Thyroid gland (tissue), 4 donors: ENCODE measurements around the gene SMOC1. TPM values are rescaled to one million over a fixed set of nuclear protein-coding genes. Genes with fewer than 3 reads are reported as not detected.

Experiments used
- DNase-seq, 2 donors: peaks; one replicate each; pipeline ENCODE4 v3.0.0-alpha.2; 2019
- H3K27ac ChIP-seq, 3 donors: fragments of 200-600 bp; sonication (generic); 1 replicate in 2 of 3; 2 replicates in 1 of 3; pipeline ENCODE4 v1.5.1; 2016 to 2019; ENCODE audit warnings: mild to moderate bottlenecking in 1 of 3, moderate library complexity in 1 of 3
- H3K27me3 ChIP-seq: fragments of 200-600 bp; sonication (generic); one replicate; pipeline ENCODE4 v1.5.1; 2019
- H3K36me3 ChIP-seq, 2 donors: fragments of 200-600 bp; sonication (generic); one replicate each; pipeline ENCODE4 v1.5.1; 2016 to 2019
- H3K4me1 ChIP-seq, 2 donors: fragments of 200-600 bp; sonication (generic); one replicate each; pipeline ENCODE4 v1.5.1; 2017 to 2019
- H3K4me3 ChIP-seq, 3 donors: fragments of 200-600 bp; sonication (generic); replicated peaks in 1 of 3; 1 replicate in 2 of 3; 2 replicates in 1 of 3; pipeline ENCODE4 v1.5.1; 2016; ENCODE audit warnings: mild to moderate bottlenecking in 1 of 3
- H3K9me3 ChIP-seq: fragments of 200-600 bp; sonication (generic); one replicate; pipeline ENCODE4 v1.5.1; 2017
- POLR2A ChIP-seq, 2 donors: fragments of 450-650 bp; IDR thresholded peaks; one replicate each; pipeline ENCODE4 v1.6.1; 2017; ENCODE audit warnings: antibody characterized with exemption in 2 of 2, mild to moderate bottlenecking in 2 of 2, moderate library complexity in 1 of 2
- WGBS, 2 donors: methylation state at CpG; one replicate each; pipeline ENCODE4 v1.1.5; 2017; 5-methylcytosine and 5-hydroxymethylcytosine counted together
- intact Hi-C: fragments of 100-400 bp; cut with DNase I; formaldehyde crosslinking; loops from one replicate; pipeline ENCODE4 v1.15.1; 2023
- total RNA-seq, 4 donors: library from RNA; depleted of rRNA; stranded (reverse); fragments of >200 nt; gene quantifications; one replicate each; pipeline ENCODE4 v1.2.3, GENCODE V29; 2016
- TF ChIP-seq, protein P1 (sequence below), 6 experiments: fragments of 200-600 bp in 3 of 6; fragments of 450-650 bp in 3 of 6; sonication (generic) in 3 of 6; IDR thresholded peaks; one replicate each; pipeline ENCODE4 v1.5.1; 2016 to 2019; ENCODE audit warnings: antibody characterized with exemption in 6 of 6, mild to moderate bottlenecking in 2 of 6, inconsistent platforms in 1 of 6, moderate library complexity in 1 of 6

SMOC1 gene
- total RNA-seq, 4 donors from 2014 or later: 3.4 to 7.3 (median 3.7) TPM

DNA sequence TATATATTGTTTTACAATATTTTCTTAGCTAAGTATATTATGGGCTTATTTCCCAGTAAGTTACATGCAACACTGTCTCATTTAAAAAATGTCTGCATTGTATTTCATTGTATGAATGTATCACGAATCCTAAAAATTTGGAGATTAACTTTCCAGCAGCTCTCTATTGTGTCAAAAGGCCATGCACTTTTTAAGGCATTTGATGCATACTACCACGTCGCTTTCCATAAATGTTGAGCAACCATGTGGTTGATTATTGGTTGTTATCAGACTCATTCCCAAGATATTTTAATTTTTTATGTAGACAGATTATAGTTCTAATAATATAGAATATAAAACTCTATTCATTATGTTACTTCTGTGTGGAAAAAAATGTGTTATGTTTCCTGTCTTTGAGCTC is 79.9 kb downstream of the SMOC1 start:
- Histone ChIP-seq H3K27me3 (no peaks in the 10 kb centered on the region), H3K4me1 (peaks cover 0 to 5% of the 10 kb centered on the region in 2 donors), H3K27ac (no peak overlapping the region), H3K4me3 (no peak overlapping the region), H3K9me3 (no peaks in the 10 kb centered on the region), H3K36me3 (no peaks in the 10 kb centered on the region)
- no peak for DNase-seq
- 93 to 94% methylated on average over 3 of the region's 3 CpGs for WGBS, 2 donors
- intact Hi-C loops: no loop called here
- no peak for TF ChIP-seq POLR2A (IDR thresholded peaks at IDR 0.05)
- TF ChIP-seq, protein P1, sequence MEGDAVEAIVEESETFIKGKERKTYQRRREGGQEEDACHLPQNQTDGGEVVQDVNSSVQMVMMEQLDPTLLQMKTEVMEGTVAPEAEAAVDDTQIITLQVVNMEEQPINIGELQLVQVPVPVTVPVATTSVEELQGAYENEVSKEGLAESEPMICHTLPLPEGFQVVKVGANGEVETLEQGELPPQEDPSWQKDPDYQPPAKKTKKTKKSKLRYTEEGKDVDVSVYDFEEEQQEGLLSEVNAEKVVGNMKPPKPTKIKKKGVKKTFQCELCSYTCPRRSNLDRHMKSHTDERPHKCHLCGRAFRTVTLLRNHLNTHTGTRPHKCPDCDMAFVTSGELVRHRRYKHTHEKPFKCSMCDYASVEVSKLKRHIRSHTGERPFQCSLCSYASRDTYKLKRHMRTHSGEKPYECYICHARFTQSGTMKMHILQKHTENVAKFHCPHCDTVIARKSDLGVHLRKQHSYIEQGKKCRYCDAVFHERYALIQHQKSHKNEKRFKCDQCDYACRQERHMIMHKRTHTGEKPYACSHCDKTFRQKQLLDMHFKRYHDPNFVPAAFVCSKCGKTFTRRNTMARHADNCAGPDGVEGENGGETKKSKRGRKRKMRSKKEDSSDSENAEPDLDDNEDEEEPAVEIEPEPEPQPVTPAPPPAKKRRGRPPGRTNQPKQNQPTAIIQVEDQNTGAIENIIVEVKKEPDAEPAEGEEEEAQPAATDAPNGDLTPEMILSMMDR (IDR thresholded peaks at IDR 0.05): no peak

DNA sequence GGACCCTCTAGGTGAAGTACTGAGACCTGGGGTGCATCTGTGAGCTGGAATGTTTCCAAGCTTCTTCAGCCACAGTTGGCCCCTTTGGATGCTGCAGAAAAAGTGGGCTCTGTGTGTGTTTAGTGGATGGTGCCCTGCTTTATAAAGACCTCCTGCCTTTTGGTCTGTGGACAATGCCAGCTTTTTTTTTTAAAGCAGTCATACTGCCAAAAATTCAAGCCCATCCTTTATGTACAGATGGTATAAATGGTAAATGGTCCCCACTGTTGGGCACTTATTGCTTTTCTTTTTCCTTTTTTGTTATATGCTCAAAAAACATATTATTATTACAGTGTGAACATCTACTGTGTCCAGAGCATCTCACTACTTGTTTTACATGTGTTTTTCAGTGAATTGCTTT is 81.1 kb downstream of the SMOC1 start:
- H3K4me3 ChIP-seq: no peak overlapping the region
- DNase-seq: no peak
- intact Hi-C loops: loop anchor here (2.0 kb wide), 1 partner anchor 27 kb away; no protein-coding TSS in a partner anchor
- no peaks in the 10 kb centered on the region for H3K9me3 ChIP-seq
- TF ChIP-seq, protein P1 (IDR thresholded peaks at IDR 0.05): no peak
- TF ChIP-seq POLR2A (IDR thresholded peaks at IDR 0.05): no peak
- no peak overlapping the region for H3K27ac ChIP-seq
- H3K27me3 ChIP-seq: no peaks in the 10 kb centered on the region
- peaks cover 0 to 5% of the 10 kb centered on the region in 2 donors for H3K4me1 ChIP-seq
- no peaks in the 10 kb centered on the region for H3K36me3 ChIP-seq

DNA sequence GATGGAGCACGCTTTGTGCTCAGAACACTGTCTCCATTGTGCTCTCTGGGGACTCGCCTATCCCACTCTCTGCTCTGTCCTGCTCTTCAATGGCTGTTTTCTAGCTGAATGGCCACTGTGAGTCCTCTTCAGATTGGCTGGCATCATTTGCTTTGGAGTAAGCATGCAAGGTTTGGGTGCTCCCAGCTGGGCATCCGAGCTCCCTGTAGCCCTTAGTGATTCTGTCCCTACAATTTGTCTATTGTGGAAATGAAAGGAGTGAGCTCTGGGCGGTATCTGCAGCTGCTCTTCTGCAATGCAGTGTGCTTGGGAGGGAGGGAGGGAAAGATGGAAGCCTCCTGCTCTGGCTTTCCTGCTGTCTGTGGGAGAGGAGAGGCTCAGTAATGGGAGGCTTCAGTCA is 84.8 kb downstream of the SMOC1 start:
- Histone ChIP-seq H3K36me3 (no peaks in the 10 kb centered on the region), H3K4me3 (no peak overlapping the region), H3K9me3 (no peaks in the 10 kb centered on the region), H3K27me3 (no peaks in the 10 kb centered on the region), H3K27ac (no peak overlapping the region), H3K4me1 (no peaks in the 10 kb centered on the region)
- WGBS, 2 donors: 82 to 84% methylated on average over 4 of the region's 4 CpGs
- TF ChIP-seq POLR2A (IDR thresholded peaks at IDR 0.05): no peak
- TF ChIP-seq, protein P1 (IDR thresholded peaks at IDR 0.05): no peak
- no peak for DNase-seq
- intact Hi-C loops: no loop called here

DNA sequence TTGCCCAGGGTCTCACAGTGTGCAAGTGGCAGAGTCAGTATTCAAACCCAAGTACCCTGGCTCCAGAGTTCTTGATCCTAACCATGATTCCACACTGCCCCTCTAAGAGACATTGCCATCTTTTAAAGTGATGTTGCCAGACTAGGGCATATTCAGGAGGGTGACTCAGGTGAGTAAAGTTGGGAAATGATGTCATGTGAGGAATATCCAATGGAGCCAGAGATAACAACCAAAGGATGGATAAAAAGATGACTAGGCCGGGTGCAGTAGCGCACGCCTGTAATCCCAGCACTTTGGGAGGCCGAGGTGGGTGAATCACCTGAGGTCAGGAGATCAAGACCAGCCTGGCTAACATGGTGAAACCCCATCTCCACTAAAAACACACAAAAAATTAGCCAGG is 85.6 kb downstream of the SMOC1 start:
- intact Hi-C loops: no loop called here
- DNase-seq: no peak
- no peaks in the 10 kb centered on the region for H3K4me1 ChIP-seq
- WGBS, 2 donors: 96% methylated on average over 4 of the region's 4 CpGs
- no peak overlapping the region for H3K27ac ChIP-seq
- H3K27me3 ChIP-seq: no peaks in the 10 kb centered on the region
- H3K36me3 ChIP-seq: no peaks in the 10 kb centered on the region
- H3K9me3 ChIP-seq: no peaks in the 10 kb centered on the region
- TF ChIP-seq POLR2A (IDR thresholded peaks at IDR 0.05): no peak
- TF ChIP-seq, protein P1 (IDR thresholded peaks at IDR 0.05): no peak
- H3K4me3 ChIP-seq: no peak overlapping the region

DNA sequence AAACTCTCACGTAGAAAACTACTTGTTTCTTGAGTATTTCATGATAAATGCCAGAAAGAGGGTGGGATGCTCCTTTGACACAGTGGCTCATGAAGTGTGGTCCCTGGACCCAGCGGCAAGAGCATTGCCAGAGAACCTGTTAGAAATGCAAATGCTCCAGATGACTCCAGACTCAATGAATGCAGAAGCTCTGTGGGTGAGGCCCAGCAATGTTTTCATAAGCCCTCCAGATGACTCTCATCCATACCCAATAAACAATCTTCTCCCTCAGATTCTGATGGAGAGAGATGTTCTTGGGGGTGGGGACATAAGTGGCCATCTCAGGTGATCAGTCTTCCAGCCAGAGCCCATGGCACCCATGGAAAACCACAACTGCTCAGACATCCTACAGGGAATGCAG is 88.9 kb downstream of the SMOC1 start:
- Histone ChIP-seq H3K27ac (no peak overlapping the region), H3K27me3 (no peaks in the 10 kb centered on the region), H3K36me3 (no peaks in the 10 kb centered on the region), H3K4me3 (no peak overlapping the region), H3K4me1 (no peaks in the 10 kb centered on the region), H3K9me3 (no peaks in the 10 kb centered on the region)
- no peak for DNase-seq
- intact Hi-C loops: no loop called here
- WGBS, 2 donors: 61 to 78% methylated on average over 2 of the region's 2 CpGs
- TF ChIP-seq, protein P1 (IDR thresholded peaks at IDR 0.05): no peak
- TF ChIP-seq POLR2A (IDR thresholded peaks at IDR 0.05): no peak
